Retinal pigment epithelial cell (primary cell): ENCODE results near the gene SOD3.
A peak's percentile ranks its signal among the peaks of the same experiment; 100 is the strongest.

Experiments
- DNase-seq: peaks from one replicate; pipeline ENCODE4 v3.0.0-alpha.2; 2010; ENCODE audit warnings: low read depth
- H3K4me3 ChIP-seq: 2 replicates; pipeline ENCODE4 v1.5.1; 2011; ENCODE audit warnings: mild to moderate bottlenecking, low read length, control low read depth, moderate library complexity
- TF ChIP-seq, protein P1 (sequence below): conservative IDR thresholded peaks from 2 replicates; pipeline ENCODE4 v1.5.1; 2011; ENCODE audit warnings: low read depth, low read length, control low read depth, inconsistent platforms

Gene SOD3

DNA sequence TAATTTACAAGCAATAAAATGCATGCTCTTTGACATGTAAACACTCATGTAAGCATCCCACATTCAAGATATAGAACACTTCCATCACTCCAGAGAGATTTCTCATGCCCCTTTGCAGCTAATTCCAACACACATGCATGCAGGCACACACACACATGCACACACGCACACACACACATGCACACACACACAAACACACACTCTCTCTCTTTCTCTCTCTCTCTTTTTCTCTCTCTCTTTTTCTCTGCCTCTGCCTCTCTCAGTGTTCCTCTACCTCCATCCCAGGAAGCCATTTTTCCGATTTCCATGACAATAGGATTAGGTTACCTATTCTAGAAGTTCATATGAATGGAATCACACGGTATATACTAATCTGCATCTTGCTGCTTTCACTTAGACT, 11.9 kb upstream of the SOD3 start:
- no peak overlapping the region for H3K4me3 ChIP-seq
- TF ChIP-seq, protein P1, sequence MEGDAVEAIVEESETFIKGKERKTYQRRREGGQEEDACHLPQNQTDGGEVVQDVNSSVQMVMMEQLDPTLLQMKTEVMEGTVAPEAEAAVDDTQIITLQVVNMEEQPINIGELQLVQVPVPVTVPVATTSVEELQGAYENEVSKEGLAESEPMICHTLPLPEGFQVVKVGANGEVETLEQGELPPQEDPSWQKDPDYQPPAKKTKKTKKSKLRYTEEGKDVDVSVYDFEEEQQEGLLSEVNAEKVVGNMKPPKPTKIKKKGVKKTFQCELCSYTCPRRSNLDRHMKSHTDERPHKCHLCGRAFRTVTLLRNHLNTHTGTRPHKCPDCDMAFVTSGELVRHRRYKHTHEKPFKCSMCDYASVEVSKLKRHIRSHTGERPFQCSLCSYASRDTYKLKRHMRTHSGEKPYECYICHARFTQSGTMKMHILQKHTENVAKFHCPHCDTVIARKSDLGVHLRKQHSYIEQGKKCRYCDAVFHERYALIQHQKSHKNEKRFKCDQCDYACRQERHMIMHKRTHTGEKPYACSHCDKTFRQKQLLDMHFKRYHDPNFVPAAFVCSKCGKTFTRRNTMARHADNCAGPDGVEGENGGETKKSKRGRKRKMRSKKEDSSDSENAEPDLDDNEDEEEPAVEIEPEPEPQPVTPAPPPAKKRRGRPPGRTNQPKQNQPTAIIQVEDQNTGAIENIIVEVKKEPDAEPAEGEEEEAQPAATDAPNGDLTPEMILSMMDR = no peak
- no peak for DNase-seq

DNA sequence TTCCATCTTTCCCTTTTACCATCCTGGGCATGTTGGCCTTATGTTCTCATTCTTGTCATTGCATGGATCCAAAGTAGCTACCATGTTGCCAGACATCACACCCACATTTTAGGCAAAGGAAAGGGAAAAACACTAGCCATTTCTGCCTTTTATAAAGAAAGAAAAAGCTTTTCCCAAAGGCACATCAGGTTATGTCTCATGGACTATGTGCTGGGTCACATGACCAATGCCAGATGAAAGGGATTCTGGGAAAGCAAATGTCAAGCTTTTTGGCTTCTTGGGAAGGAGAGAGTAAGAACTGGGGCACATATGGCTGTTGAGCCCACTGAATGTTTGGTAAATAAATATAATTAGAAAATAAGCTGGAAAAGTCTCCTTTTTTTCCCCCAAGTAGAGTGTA, 4.3 kb upstream of the SOD3 start:
- TF ChIP-seq, protein P1 = no peak
- no peak overlapping the region for H3K4me3 ChIP-seq
- no peak for DNase-seq

DNA sequence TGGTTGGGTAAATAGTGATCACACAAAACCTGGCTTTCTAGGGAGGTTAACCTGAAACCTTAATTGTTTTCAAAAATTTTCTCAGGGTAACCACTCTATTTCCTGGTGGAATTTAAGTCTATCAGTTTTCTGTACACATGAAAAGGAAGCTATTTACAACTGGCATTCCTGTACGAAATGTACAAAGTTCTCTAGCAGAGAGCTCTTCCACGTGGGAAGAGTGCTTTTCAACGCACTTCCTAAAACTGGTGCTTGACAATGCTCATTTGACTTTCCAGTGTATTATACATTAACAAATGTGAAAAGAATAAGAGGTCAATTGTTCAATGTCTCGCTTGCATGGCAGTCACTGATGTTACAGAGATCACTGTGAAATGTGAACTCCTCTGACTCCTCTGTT, 2.8 kb upstream of the SOD3 start:
- no peak for DNase-seq
- H3K4me3 ChIP-seq = no peak overlapping the region
- TF ChIP-seq, protein P1 = no peak

DNA sequence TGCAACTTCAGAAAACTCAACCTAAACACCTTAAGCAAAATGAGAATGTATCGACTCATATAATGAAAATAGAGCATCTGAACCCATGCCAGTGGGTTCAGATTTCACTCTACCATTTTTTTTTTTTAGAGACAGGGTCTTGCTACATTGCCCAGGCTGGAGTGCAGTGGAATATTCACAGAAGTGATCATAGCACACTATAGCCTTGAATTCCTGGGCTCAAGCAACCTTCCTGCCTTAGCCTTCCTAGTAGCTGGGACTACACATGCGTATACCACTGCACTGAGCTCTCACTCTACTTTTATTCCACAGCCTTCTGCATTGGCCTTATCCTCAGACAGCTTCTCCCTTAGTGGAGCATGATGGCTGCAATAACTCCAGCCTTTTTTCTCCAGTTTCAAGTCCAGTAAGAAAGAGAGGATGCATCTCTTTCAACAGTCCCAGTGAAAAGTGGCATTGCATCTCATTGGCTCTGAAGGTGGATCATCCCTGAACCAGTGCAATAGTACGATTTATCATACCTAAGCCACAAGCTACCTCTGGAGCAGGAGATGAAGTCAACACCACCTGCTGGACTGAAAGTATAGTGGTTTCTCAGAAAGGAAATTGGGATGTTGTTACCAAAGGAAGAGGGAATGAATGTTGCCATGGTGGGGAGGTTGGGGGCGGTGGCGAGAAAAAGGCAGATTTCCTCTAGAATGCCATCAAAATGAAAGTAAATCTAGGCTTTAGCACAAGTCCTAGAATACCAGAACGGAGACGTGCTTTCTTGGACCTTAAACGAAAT, 2.0 kb upstream of the SOD3 start:
- no peak for DNase-seq
- no peak overlapping the region for H3K4me3 ChIP-seq
- TF ChIP-seq, protein P1 = peak; percentile 58

DNA sequence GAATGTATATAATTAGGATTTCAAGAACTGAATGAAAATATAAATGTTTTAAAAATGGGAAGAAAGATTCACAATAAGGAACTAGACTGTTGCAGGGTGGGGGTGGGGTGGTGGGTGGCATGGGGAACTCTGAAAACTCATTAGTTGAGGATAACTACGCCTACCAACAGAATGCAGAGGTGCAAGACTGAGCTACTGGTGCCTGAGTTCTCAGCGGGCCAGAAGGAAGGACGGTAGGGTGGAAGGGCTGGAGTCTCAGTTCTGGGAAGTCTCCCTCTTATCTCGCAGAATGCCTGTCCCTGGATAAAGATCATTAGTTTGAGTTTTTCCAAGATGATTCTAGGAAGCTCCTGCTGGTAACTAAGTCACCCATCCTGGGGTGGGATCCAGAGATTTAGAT, 1.3 kb upstream of the SOD3 start:
- H3K4me3 ChIP-seq = no peak overlapping the region
- TF ChIP-seq, protein P1 = no peak
- DNase-seq = no peak

DNA sequence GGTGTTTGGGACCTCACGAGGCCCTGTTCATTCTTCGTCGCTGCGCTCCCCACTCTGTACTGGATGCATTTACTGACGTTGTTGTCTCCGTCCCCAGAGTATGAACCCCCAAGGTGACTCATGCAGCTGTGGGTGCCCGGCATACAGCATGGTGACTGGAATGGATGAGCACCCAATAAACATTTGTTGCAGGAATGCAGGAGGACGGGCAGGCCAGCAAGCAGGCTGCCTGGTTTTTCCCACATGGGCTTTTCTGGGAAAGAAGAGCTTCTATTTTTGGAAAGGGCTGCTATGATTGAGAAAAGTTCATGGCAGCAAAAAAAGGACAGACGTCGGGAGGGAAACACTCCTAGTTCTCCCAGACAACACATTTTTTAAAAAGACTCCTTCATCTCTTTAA, 893 bp upstream of the SOD3 start:
- no peak overlapping the region for H3K4me3 ChIP-seq
- TF ChIP-seq, protein P1 = no peak
- no peak for DNase-seq

DNA sequence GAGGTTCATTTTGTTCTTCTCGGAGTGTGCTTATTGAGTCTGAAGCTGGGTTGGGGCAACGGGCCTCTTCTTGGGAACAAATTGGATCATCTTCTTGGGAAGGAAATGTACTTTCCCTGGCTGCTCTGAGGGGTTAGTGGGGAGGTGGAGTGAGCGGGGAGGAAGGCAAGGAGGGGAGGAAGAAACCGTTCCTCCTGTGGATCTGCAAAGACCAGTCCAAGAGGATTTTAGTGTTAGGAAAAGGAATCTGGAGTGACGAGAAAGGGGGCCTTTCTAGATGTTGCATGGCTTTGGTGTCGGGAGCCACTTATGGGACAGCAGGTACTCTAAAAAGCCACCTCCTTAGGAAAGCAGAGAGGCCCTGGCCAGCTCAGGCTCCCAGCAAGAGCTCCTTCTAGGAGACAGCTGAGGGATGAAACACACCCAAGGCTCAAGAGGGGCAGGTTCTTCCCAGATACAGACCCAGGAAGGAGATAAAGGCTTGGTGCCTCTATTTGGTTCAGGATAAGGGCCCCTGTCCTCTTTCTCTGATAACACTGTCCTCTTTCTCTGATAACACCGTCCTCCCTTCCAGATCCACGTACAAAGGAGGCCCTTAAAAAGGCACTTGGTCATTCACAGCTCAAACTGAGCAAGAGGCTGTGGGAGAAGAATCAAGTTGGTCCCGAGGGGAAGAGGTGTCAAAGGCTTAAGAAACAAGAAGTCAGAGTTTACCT, 451 bp downstream of the SOD3 start:
- TF ChIP-seq, protein P1 = no peak
- no peak for DNase-seq
- H3K4me3 ChIP-seq = peak overlapping the region; percentile 25
